Measurements from ENCODE around the gene ERCC6.

Gene ERCC6

GRCh38 chr10:49534670-49535381 is 4.1 kb downstream of the ERCC6 start:
- no peak for TF ChIP-seq EZH2phosphoT487 (conservative IDR thresholded peaks at IDR 0.05; ENCODE audit: low read length)
- no peak for TF ChIP-seq CTCF (IDR thresholded peaks at IDR 0.05; ENCODE audit: insufficient read depth, low read length, poor library complexity, severe bottlenecking)
- Histone ChIP-seq H3K9ac (ENCODE audit: low read length) (no peak overlapping the region), H3K4me3 (ENCODE audit: insufficient read depth, low read length, poor library complexity, severe bottlenecking) (no peak overlapping the region), H3K4me2 (ENCODE audit: low read depth, low read length, poor library complexity, severe bottlenecking) (no peak overlapping the region), H2AFZ (ENCODE audit: low read depth, low read length, severe bottlenecking) (no peak overlapping the region), H3K79me2 (ENCODE audit: insufficient read depth, low read length) (peaks cover 37% of the 10 kb centered on the region), H3F3A (ENCODE audit: insufficient read depth) (no peaks in the 10 kb centered on the region), H3K36me3 (ENCODE audit: low read length) (peaks cover 8% of the 10 kb centered on the region; the same call in 1 of the 2 replicates), H3K9me3 (ENCODE audit: insufficient read depth, low read length) (no peaks in the 10 kb centered on the region), H3K27ac (ENCODE audit: low read depth, low read length) (no peak overlapping the region), H3K9me2 (replicated peaks; ENCODE audit: insufficient read depth, low read length) (no peaks in the 10 kb centered on the region), H3K27me3 (ENCODE audit: low read length) (no peaks in the 10 kb centered on the region), H4K20me1 (ENCODE audit: low read depth, low read length) (no peaks in the 10 kb centered on the region)

DNA sequence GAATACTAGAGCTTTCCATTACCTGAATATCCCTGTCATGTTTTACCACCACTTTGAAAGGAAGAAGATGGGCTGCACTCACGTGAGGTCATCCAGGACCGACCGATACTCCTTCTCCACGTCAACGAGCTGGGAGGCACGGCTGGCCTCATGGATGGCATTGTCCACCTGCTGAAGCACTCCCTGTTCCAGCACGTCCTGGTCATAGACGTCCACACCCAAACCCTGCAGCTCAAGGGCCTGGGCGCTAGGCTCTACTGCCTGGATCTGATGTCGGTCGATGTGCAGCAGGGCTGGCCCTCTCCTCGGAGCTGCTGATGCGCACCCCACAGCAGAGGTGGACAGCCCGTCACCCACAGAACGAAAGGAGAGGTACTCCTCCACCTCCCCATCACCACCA is 6.5 kb downstream of the ERCC6 start:
- no peak overlapping the region for H3K9ac ChIP-seq (ENCODE audit: low read length)
- no peaks in the 10 kb centered on the region for H3K27me3 ChIP-seq (ENCODE audit: low read length)
- H3K9me2 ChIP-seq (replicated peaks; ENCODE audit: insufficient read depth, low read length) = no peaks in the 10 kb centered on the region
- H3K27ac ChIP-seq (ENCODE audit: low read depth, low read length) = no peak overlapping the region
- no peaks in the 10 kb centered on the region for H3F3A ChIP-seq (ENCODE audit: insufficient read depth)
- no peak overlapping the region for H3K4me2 ChIP-seq (ENCODE audit: low read depth, low read length, poor library complexity, severe bottlenecking)
- no peaks in the 10 kb centered on the region for H3K9me3 ChIP-seq (ENCODE audit: insufficient read depth, low read length)
- H3K4me3 ChIP-seq (ENCODE audit: insufficient read depth, low read length, poor library complexity, severe bottlenecking) = no peak overlapping the region
- no peaks in the 10 kb centered on the region for H4K20me1 ChIP-seq (ENCODE audit: low read depth, low read length)
- peaks cover 26% of the 10 kb centered on the region for H3K79me2 ChIP-seq (ENCODE audit: insufficient read depth, low read length)
- TF ChIP-seq EZH2phosphoT487 (conservative IDR thresholded peaks at IDR 0.05; ENCODE audit: low read length) (no peak), CTCF (IDR thresholded peaks at IDR 0.05; ENCODE audit: insufficient read depth, low read length, poor library complexity, severe bottlenecking) (no peak)
- H2AFZ ChIP-seq (ENCODE audit: low read depth, low read length, severe bottlenecking) = no peak overlapping the region
- peaks cover 13% of the 10 kb centered on the region; the same call in 1 of the 2 replicates for H3K36me3 ChIP-seq (ENCODE audit: low read length)

DNA sequence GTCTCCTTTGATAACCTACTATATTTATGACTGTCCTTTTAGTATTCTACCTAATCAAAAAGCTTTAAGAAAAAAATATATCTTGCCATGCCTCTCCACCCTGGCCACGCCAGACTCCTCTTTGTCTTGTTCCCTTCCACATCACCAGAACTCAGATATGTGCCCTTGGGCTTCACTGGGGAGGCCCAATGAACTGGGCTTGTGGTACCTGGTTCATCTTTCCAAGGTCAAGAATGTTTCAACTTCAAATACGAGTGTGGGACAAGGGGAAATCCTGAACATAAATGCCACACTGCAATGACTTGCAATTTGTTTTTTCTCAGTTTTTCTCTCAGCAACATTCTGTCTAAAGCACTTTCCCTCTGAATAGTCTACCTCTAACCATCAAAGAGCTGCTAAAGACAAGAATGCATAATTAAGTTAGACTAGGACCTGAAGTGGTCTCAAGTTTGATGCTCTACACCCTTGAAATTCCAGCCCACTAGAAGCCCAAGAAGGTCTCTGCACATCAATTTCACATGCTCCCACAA is 9.9 kb downstream of the ERCC6 start:
- no peak overlapping the region for H2AFZ ChIP-seq (ENCODE audit: low read depth, low read length, severe bottlenecking)
- no peak for TF ChIP-seq EZH2phosphoT487 (conservative IDR thresholded peaks at IDR 0.05; ENCODE audit: low read length)
- TF ChIP-seq CTCF (IDR thresholded peaks at IDR 0.05; ENCODE audit: insufficient read depth, low read length, poor library complexity, severe bottlenecking) = no peak
- no peaks in the 10 kb centered on the region for H3K9me2 ChIP-seq (replicated peaks; ENCODE audit: insufficient read depth, low read length)
- H4K20me1 ChIP-seq (ENCODE audit: low read depth, low read length) = no peaks in the 10 kb centered on the region
- peaks cover 7% of the 10 kb centered on the region; the same call in 1 of the 2 replicates for H3K79me2 ChIP-seq (ENCODE audit: insufficient read depth, low read length)
- no peaks in the 10 kb centered on the region for H3F3A ChIP-seq (ENCODE audit: insufficient read depth)
- H3K27ac ChIP-seq (ENCODE audit: low read depth, low read length) = no peak overlapping the region
- no peak overlapping the region for H3K4me3 ChIP-seq (ENCODE audit: insufficient read depth, low read length, poor library complexity, severe bottlenecking)
- H3K9me3 ChIP-seq (ENCODE audit: insufficient read depth, low read length) = no peaks in the 10 kb centered on the region
- peaks cover 15% of the 10 kb centered on the region; the same call in 1 of the 2 replicates for H3K36me3 ChIP-seq (ENCODE audit: low read length)
- no peaks in the 10 kb centered on the region for H3K27me3 ChIP-seq (ENCODE audit: low read length)
- no peak overlapping the region for H3K9ac ChIP-seq (ENCODE audit: low read length)
- H3K4me2 ChIP-seq (ENCODE audit: low read depth, low read length, poor library complexity, severe bottlenecking) = no peak overlapping the region
